Measurements from ENCODE around the gene TNFRSF13B. TPM values are rescaled to one million over a fixed set of nuclear protein-coding genes. Genes with fewer than 3 reads are reported as not detected.

TNFRSF13B gene
- total RNA-seq, 1 experiment from 2014 or later = not detected

GRCh38 chr17:17019891-17020456 is 48.1 kb upstream of the TNFRSF13B start:
- DNase-seq (ENCODE audit: low read depth, low spot score) = no peak
- BruUV-seq (replicated peaks) = no TSS peak
- Histone ChIP-seq H3K4me1 (ENCODE audit: control insufficient read depth in 1 of 2, insufficient read depth in 2 of 2, low read length in 2 of 2) (peaks cover 71 to 78% of the 10 kb centered on the region in 2 experiments), H3K36me3 (ENCODE audit: control insufficient read depth in 1 of 2, insufficient read depth in 2 of 2, low read length in 2 of 2) (no peaks in the 10 kb centered on the region), H3K27ac (ENCODE audit: low read depth, low read length) (peak overlapping the region; percentile 66; the same call in 1 of the 2 replicates), H3K9ac (ENCODE audit: low read length) (peak overlapping the region; percentile 9; the same call in 1 of the 2 replicates), H3K9me2 (ENCODE audit: insufficient read depth) (no peaks in the 10 kb centered on the region), H3K4me3 (replicated peaks in 1 of 2; ENCODE audit: low read depth in 1 of 2, low read length in 2 of 2) (no peak overlapping the region), H4K20me1 (ENCODE audit: insufficient read depth) (no peaks in the 10 kb centered on the region), H3K27me3 (ENCODE audit: insufficient read depth, low read length) (no peaks in the 10 kb centered on the region), H2AFZ (ENCODE audit: low read depth, low read length, poor library complexity, severe bottlenecking) (no peak overlapping the region), H3K4me2 (ENCODE audit: low read length) (peak overlapping the region; percentile 49), H3K9me3 (ENCODE audit: control insufficient read depth in 1 of 2, insufficient read depth in 1 of 2, low read depth in 1 of 2, low read length in 2 of 2) (no peaks in the 10 kb centered on the region), H3K79me2 (ENCODE audit: insufficient read depth, low read length) (no peaks in the 10 kb centered on the region)
- ChIA-PET RAD21 (ENCODE audit: low non-redundant PET in 1 of 2, low total read pairs in 2 of 2, uncharacterized antibody in 2 of 2, unreplicated experiment in 2 of 2) (no interaction called here), CTCF (no interaction called here), POLR2A (interaction anchor here (2.3 kb wide), 1 partner anchor 8 kb away, joined by 11 read pairs; no protein-coding TSS in a partner anchor)
- intact Hi-C loops (cut with micrococcal nuclease) = no loop called here
- TF ChIP-seq SP1 (IDR thresholded peaks at IDR 0.05; ENCODE audit: low read depth) (no peak), RAD21 (IDR thresholded peaks at IDR 0.05; ENCODE audit: low read depth) (no peak), ZNF274 (IDR thresholded peaks at IDR 0.05; ENCODE audit: low read depth, low read length) (no peak), CBX3 (IDR thresholded peaks at IDR 0.05; ENCODE audit: low read depth) (no peak), EGR1 (IDR thresholded peaks at IDR 0.05; ENCODE audit: low read depth) (no peak), EZH2phosphoT487 (IDR thresholded peaks at IDR 0.05; ENCODE audit: borderline replicate concordance) (no peak), TCF7L2 (IDR thresholded peaks at IDR 0.05; ENCODE audit: borderline replicate concordance, extremely low read depth, insufficient read depth, insufficient read length) (no peak), MAX (IDR thresholded peaks at IDR 0.05) (no peak; the same call in 1 of the 2 replicates), POLR2AphosphoS5 (IDR thresholded peaks at IDR 0.05; ENCODE audit: low read depth, low read length) (no peak), ZBTB33 (IDR thresholded peaks at IDR 0.05; ENCODE audit: extremely low read depth, insufficient replicate concordance, low read length) (no peak), CTCF (IDR thresholded peaks at IDR 0.05 in 2 of 3, conservative IDR thresholded peaks at IDR 0.05 in 1 of 3; ENCODE audit: borderline replicate concordance in 1 of 3, insufficient read depth in 1 of 3, low read depth in 2 of 3, low read length in 2 of 3) (no peak), FOSL1 (IDR thresholded peaks at IDR 0.05; ENCODE audit: low read depth) (no peak), POLR2A (IDR thresholded peaks at IDR 0.05; ENCODE audit: borderline replicate concordance, extremely low read depth, insufficient read depth, insufficient read length) (no peak), SRF (IDR thresholded peaks at IDR 0.05; ENCODE audit: low read depth) (no peak)
- ATAC-seq = no peak
